ENCODE data around the gene ZNF275. TPM values are rescaled to one million over a fixed set of nuclear protein-coding genes. Genes with fewer than 3 reads are reported as not detected.

Gene ZNF275
- total RNA-seq, 1 experiment from 2014 or later: 9.8 TPM

- TF ChIP-seq ARID4B (CRISPR knock-in tag; IDR thresholded peaks at IDR 0.05; ENCODE audit: borderline replicate concordance) (no peak), PRRX2 (CRISPR knock-in tag; IDR thresholded peaks at IDR 0.05) (no peak), ATF1 (CRISPR knock-in tag; IDR thresholded peaks at IDR 0.05) (no peak), GABPB1 (CRISPR knock-in tag; IDR thresholded peaks at IDR 0.05) (no peak), NFYB (CRISPR knock-in tag; conservative IDR thresholded peaks at IDR 0.05; ENCODE audit: low read depth) (no peak), MLX (CRISPR knock-in tag; IDR thresholded peaks at IDR 0.05) (no peak), ZBTB21 (CRISPR knock-in tag; IDR thresholded peaks at IDR 0.05; ENCODE audit: borderline replicate concordance) (no peak), USF2 (CRISPR knock-in tag; IDR thresholded peaks at IDR 0.05) (no peak)
Observed at GRCh38 chrX:153395613-153396319, 61.8 kb downstream of the ZNF275 start (continued).

DNA sequence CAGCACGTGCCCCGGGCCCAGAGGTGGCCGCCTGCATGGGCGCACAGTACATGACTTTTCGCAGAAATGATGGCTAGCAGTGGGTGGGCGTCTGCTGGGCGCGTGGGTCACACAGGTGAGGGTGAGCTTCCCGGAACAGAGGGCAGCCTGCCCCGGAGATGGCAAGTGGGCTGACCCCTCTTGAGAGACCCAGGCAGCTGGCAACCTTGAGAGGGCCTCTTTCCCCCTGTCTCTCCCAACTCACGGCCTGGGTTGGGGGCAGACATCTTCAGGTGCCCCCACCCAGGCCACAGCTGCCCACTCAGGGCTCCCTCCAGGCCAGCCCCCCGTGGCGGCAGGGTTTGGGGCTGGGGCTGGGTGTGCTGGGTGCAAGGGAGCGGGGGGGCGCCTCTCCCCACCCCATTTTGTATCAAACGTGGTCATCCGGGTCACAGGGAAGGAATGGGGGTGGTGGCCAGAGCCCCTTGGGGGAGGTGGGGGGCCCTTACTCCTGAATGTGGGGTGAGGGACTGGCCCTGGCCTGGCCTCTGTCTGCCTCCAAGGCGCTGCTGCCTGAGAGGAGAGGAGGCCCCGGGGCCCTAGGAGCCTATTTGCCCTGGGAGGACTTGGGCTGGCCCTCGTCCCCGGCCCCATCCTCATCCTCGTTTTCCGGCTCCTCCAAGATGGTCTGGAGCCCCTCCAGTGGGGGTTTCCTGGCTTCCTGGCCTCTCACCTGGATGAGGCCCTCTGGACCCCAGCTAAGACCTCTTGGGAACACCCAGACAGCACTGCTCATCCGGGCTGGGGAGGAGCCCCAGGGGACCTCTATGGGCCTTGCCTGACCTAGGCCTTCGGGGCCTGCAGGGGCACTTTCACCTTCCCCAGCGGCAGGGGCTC lies 62.6 kb downstream of the ZNF275 start:
- ChIA-PET POLR2A (no interaction called here), CTCF (no interaction called here)
- H3K4me3 Mint-ChIP-seq: no peak overlapping the region
- TF ChIP-seq PREB (CRISPR knock-in tag; IDR thresholded peaks at IDR 0.05; ENCODE audit: borderline replicate concordance) (no peak), NR1H2 (CRISPR knock-in tag; IDR thresholded peaks at IDR 0.05) (no peak), NFYB (CRISPR knock-in tag; conservative IDR thresholded peaks at IDR 0.05; ENCODE audit: low read depth) (no peak), RELA (CRISPR knock-in tag; IDR thresholded peaks at IDR 0.05; ENCODE audit: borderline replicate concordance) (no peak), NR2C2 (CRISPR knock-in tag; IDR thresholded peaks at IDR 0.05) (no peak), IRF1 (CRISPR knock-in tag; IDR thresholded peaks at IDR 0.05) (no peak), EMX1 (CRISPR knock-in tag; IDR thresholded peaks at IDR 0.05) (no peak), ZNF219 (CRISPR knock-in tag; IDR thresholded peaks at IDR 0.05; ENCODE audit: borderline replicate concordance) (no peak)
- TF ChIP-seq, protein P1, sequence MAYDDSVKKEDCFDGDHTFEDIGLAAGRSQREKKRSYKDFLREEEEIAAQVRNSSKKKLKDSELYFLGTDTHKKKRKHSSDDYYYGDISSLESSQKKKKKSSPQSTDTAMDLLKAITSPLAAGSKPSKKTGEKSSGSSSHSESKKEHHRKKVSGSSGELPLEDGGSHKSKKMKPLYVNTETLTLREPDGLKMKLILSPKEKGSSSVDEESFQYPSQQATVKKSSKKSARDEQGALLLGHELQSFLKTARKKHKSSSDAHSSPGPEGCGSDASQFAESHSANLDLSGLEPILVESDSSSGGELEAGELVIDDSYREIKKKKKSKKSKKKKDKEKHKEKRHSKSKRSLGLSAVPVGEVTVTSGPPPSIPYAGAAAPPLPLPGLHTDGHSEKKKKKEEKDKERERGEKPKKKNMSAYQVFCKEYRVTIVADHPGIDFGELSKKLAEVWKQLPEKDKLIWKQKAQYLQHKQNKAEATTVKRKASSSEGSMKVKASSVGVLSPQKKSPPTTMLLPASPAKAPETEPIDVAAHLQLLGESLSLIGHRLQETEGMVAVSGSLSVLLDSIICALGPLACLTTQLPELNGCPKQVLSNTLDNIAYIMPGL (CRISPR knock-in tag; IDR thresholded peaks at IDR 0.05): no peak
- no peaks in the 10 kb centered on the region for H3K36me3 Mint-ChIP-seq
- peaks cover 5% of the 10 kb centered on the region; the same call in 1 of the 2 replicates for H3K27me3 Mint-ChIP-seq (ENCODE audit: low read depth)
- no peak overlapping the region for H3K27ac Mint-ChIP-seq
- no peaks in the 10 kb centered on the region for H3K4me1 Mint-ChIP-seq
- ATAC-seq (no peak), DNase-seq (ENCODE audit: low spot score) (no peak)
- H3K9me3 Mint-ChIP-seq: peaks cover 5% of the 10 kb centered on the region; the same call in 1 of the 2 replicates

Data from WTC11 (cell line).